Measurements from ENCODE around the gene AP3B2. TPM values are rescaled to one million over a fixed set of nuclear protein-coding genes. Genes with fewer than 3 reads are reported as not detected.

Gene AP3B2
- total RNA-seq, 1 experiment from 2014 or later, result 0.07 TPM

DNA sequence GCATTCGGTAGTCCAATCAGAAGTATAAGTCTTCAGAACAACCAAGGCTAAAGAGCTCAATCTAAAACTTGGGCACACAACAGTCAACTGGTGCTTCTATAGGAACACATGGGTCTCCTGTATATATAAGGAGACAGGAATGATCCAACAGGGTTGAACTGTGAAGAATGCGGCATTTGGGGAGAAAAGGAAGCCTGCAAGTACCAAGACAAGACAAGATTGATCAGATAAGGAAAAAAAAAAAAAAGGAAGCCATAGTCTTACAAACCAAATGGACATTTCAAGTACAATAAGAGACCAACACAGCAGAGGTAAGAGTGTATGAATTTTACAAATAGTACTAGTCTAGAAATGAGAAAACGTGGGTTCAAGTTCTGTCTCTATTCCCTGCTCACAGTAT lies 69.0 kb downstream of the AP3B2 start:
- Histone ChIP-seq H3K9me2 (ENCODE audit: insufficient read depth) (no peaks in the 10 kb centered on the region), H3K27ac (ENCODE audit: low read depth, low read length) (no peak overlapping the region), H4K20me1 (ENCODE audit: insufficient read depth) (no peaks in the 10 kb centered on the region), H3K36me3 (ENCODE audit: control insufficient read depth in 1 of 2, insufficient read depth in 2 of 2, low read length in 2 of 2) (no peaks in the 10 kb centered on the region), H3K9me3 (ENCODE audit: control insufficient read depth in 1 of 2, insufficient read depth in 1 of 2, low read depth in 1 of 2, low read length in 2 of 2) (no peaks in the 10 kb centered on the region), H3K4me1 (ENCODE audit: control insufficient read depth in 1 of 2, insufficient read depth in 2 of 2, low read length in 2 of 2) (0 out of 4 replicates have a peak, but pooled peaks cover 0 to 7% of the 10 kb centered on the region in 2 experiments), H3K27me3 (ENCODE audit: insufficient read depth, low read length) (peaks cover 75% of the 10 kb centered on the region), H3K79me2 (ENCODE audit: insufficient read depth, low read length) (no peaks in the 10 kb centered on the region), H3K4me3 (replicated peaks in 1 of 2; ENCODE audit: low read depth in 1 of 2, low read length in 2 of 2) (no peak overlapping the region), H2AFZ (ENCODE audit: low read depth, low read length, poor library complexity, severe bottlenecking) (no peak overlapping the region), H3K4me2 (ENCODE audit: low read length) (no peak overlapping the region), H3K9ac (ENCODE audit: low read length) (no peak overlapping the region)
- DNase-seq (ENCODE audit: low read depth, low spot score) (no peak), ATAC-seq (no peak)
- no peak for TF ChIP-seq YY1 (IDR thresholded peaks at IDR 0.05; ENCODE audit: extremely low read depth, insufficient replicate concordance, low read depth, low read length)
- TF ChIP-seq, protein P1, sequence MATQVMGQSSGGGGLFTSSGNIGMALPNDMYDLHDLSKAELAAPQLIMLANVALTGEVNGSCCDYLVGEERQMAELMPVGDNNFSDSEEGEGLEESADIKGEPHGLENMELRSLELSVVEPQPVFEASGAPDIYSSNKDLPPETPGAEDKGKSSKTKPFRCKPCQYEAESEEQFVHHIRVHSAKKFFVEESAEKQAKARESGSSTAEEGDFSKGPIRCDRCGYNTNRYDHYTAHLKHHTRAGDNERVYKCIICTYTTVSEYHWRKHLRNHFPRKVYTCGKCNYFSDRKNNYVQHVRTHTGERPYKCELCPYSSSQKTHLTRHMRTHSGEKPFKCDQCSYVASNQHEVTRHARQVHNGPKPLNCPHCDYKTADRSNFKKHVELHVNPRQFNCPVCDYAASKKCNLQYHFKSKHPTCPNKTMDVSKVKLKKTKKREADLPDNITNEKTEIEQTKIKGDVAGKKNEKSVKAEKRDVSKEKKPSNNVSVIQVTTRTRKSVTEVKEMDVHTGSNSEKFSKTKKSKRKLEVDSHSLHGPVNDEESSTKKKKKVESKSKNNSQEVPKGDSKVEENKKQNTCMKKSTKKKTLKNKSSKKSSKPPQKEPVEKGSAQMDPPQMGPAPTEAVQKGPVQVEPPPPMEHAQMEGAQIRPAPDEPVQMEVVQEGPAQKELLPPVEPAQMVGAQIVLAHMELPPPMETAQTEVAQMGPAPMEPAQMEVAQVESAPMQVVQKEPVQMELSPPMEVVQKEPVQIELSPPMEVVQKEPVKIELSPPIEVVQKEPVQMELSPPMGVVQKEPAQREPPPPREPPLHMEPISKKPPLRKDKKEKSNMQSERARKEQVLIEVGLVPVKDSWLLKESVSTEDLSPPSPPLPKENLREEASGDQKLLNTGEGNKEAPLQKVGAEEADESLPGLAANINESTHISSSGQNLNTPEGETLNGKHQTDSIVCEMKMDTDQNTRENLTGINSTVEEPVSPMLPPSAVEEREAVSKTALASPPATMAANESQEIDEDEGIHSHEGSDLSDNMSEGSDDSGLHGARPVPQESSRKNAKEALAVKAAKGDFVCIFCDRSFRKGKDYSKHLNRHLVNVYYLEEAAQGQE (IDR thresholded peaks at IDR 0.05; ENCODE audit: low read depth), result no peak
- TF ChIP-seq, protein P2, sequence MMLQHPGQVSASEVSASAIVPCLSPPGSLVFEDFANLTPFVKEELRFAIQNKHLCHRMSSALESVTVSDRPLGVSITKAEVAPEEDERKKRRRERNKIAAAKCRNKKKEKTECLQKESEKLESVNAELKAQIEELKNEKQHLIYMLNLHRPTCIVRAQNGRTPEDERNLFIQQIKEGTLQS (IDR thresholded peaks at IDR 0.05), result no peak
- CTCF ChIA-PET, result no interaction called here
- intact Hi-C loops (cut with micrococcal nuclease), result no loop called here
- no TSS peak for BruUV-seq (replicated peaks)
- POLR2A ChIA-PET, result no interaction called here
- RAD21 ChIA-PET (ENCODE audit: low non-redundant PET in 1 of 2, low total read pairs in 2 of 2, uncharacterized antibody in 2 of 2, unreplicated experiment in 2 of 2), result no interaction called here

DNA sequence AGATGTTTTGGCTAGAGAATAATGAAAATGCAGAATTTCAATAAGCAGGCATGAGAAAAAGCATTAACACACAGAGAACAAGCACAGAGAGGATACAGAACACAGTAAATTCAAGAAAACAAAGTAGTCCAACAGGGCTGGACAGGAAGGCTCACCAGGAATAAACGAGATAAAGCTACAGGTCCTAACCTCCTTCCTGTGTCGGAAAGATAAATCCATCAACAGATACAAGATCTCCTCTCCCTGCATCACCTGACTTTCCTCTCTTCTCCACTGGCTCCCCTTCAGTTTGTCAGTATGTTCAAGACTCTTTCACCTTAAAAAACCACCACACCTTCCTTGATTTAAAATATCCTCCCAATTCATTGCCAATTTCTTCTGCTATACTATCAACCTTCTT lies 73.9 kb downstream of the AP3B2 start:
- Histone ChIP-seq H2AFZ (ENCODE audit: low read depth, low read length, poor library complexity, severe bottlenecking) (no peak overlapping the region), H3K9me3 (ENCODE audit: control insufficient read depth in 1 of 2, insufficient read depth in 1 of 2, low read depth in 1 of 2, low read length in 2 of 2) (no peaks in the 10 kb centered on the region), H4K20me1 (ENCODE audit: insufficient read depth) (no peaks in the 10 kb centered on the region), H3K27ac (ENCODE audit: low read depth, low read length) (no peak overlapping the region), H3K9me2 (ENCODE audit: insufficient read depth) (no peaks in the 10 kb centered on the region), H3K4me2 (ENCODE audit: low read length) (no peak overlapping the region), H3K9ac (ENCODE audit: low read length) (no peak overlapping the region), H3K36me3 (ENCODE audit: control insufficient read depth in 1 of 2, insufficient read depth in 2 of 2, low read length in 2 of 2) (no peaks in the 10 kb centered on the region), H3K4me1 (ENCODE audit: control insufficient read depth in 1 of 2, insufficient read depth in 2 of 2, low read length in 2 of 2) (no peaks in the 10 kb centered on the region), H3K4me3 (replicated peaks in 1 of 2; ENCODE audit: low read depth in 1 of 2, low read length in 2 of 2) (no peak overlapping the region), H3K27me3 (ENCODE audit: insufficient read depth, low read length) (peaks cover 57% of the 10 kb centered on the region), H3K79me2 (ENCODE audit: insufficient read depth, low read length) (no peaks in the 10 kb centered on the region)
- TF ChIP-seq, protein P2 (IDR thresholded peaks at IDR 0.05), result no peak
- TF ChIP-seq EZH2 (IDR thresholded peaks at IDR 0.05), result no peak
- ChIA-PET RAD21 (ENCODE audit: low non-redundant PET in 1 of 2, low total read pairs in 2 of 2, uncharacterized antibody in 2 of 2, unreplicated experiment in 2 of 2) (no interaction called here), CTCF (no interaction called here), POLR2A (no interaction called here)
- intact Hi-C loops (cut with micrococcal nuclease), result no loop called here
- BruUV-seq (replicated peaks), result no TSS peak
- ATAC-seq (no peak), DNase-seq (ENCODE audit: low read depth, low spot score) (no peak)

Measured in HCT116 (cell line).